Neural cell (in vitro differentiated cells): ENCODE data around the gene FXYD2. TPM values are rescaled to one million over a fixed set of nuclear protein-coding genes. Genes with fewer than 3 reads are reported as not detected.

Source experiments
- H2AFZ ChIP-seq: fragments of 200-600, 300-800 bp; sonication (generic), shearing (Covaris generic); 2 replicates; pipeline ENCODE4 v1.6.0; 2014; ENCODE audit warnings: low read depth, mild to moderate bottlenecking, antibody characterized with exemption, low read length, moderate library complexity
- H3F3A ChIP-seq: fragments of 200-600 bp; shearing (Covaris generic); 2 replicates; pipeline ENCODE4 v1.6.1; 2016; ENCODE audit warnings: mild to moderate bottlenecking, moderate library complexity, mixed read lengths, antibody characterized with exemption, low read length; ENCODE audit not compliant: insufficient read depth, poor library complexity, severe bottlenecking
- H3K27ac ChIP-seq: fragments of 200-600, 300-800 bp; sonication (generic), shearing (Covaris generic); 2 replicates; pipeline ENCODE4 v1.5.1; 2014; ENCODE audit warnings: mild to moderate bottlenecking, low read length, moderate library complexity
- H3K27me3 ChIP-seq: fragments of 300-800, 200-600 bp; sonication (generic), shearing (Covaris generic); 2 replicates; pipeline ENCODE4 v1.6.0; 2014; ENCODE audit warnings: mild to moderate bottlenecking, low read depth, low read length, moderate library complexity; ENCODE audit not compliant: insufficient read depth
- H3K36me3 ChIP-seq: fragments of 300-800, 200-600 bp; sonication (generic), shearing (Covaris generic); 2 replicates; pipeline ENCODE4 v1.5.1; 2014; ENCODE audit warnings: mild to moderate bottlenecking, antibody characterized with exemption, low read length, moderate library complexity; ENCODE audit not compliant: insufficient read depth
- H3K4me2 ChIP-seq: fragments of 300-800, 200-600 bp; sonication (generic), shearing (Covaris generic); 2 replicates; pipeline ENCODE4 v1.6.0; 2014; ENCODE audit warnings: mild to moderate bottlenecking, low read length
- H3K4me3 ChIP-seq: fragments of 300-800, 200-600 bp; sonication (generic), shearing (Covaris generic); 2 replicates; pipeline ENCODE4 v1.5.1; 2014; ENCODE audit warnings: mild to moderate bottlenecking, low read length, moderate library complexity
- H3K79me2 ChIP-seq: fragments of 200-600 bp; shearing (Covaris generic); replicated peaks from 2 replicates; pipeline ENCODE4 v1.6.0; 2014; ENCODE audit warnings: mild to moderate bottlenecking, low read length, moderate library complexity; ENCODE audit not compliant: insufficient read depth
- H3K9ac ChIP-seq: fragments of 300-800, 200-600 bp; sonication (generic), shearing (Covaris generic); 2 replicates; pipeline ENCODE4 v1.6.1; 2016; ENCODE audit warnings: mild to moderate bottlenecking, low read length, mixed read lengths
- H3K9me2 ChIP-seq: fragments of 200-600 bp; shearing (Covaris generic); 2 replicates; pipeline ENCODE4 v1.6.1; 2016; ENCODE audit warnings: mild to moderate bottlenecking, low read length, mixed read lengths; ENCODE audit not compliant: insufficient read depth
- H3K9me3 ChIP-seq: fragments of 200-600, 300-800 bp; sonication (generic), shearing (Covaris generic); 2 replicates; pipeline ENCODE4 v1.6.1; 2016; ENCODE audit warnings: mild to moderate bottlenecking, mixed run types, low read length, moderate library complexity, mixed read lengths
- H4K20me1 ChIP-seq: fragments of 200-600 bp; shearing (Covaris generic); 2 replicates; pipeline ENCODE4 v1.6.1; 2016; ENCODE audit warnings: mild to moderate bottlenecking, mixed run types; ENCODE audit not compliant: insufficient read depth
- EZH2 ChIP-seq: fragments of 200-600, 300-800 bp; shearing (Covaris generic), sonication (generic); IDR thresholded peaks from 2 replicates; pipeline ENCODE4 v1.6.1; 2014; ENCODE audit warnings: antibody characterized with exemption, low read length, borderline replicate concordance, mild to moderate bottlenecking; ENCODE audit not compliant: insufficient read depth, poor library complexity, severe bottlenecking
- MXI1 ChIP-seq: fragments of 450-650 bp; conservative IDR thresholded peaks from 2 replicates; pipeline ENCODE4 v1.6.1; 2014; ENCODE audit warnings: antibody characterized with exemption, mild to moderate bottlenecking; ENCODE audit not compliant: poor library complexity, severe bottlenecking
- POLR2AphosphoS5 ChIP-seq: IDR thresholded peaks from 2 replicates; pipeline ENCODE4 v1.6.1; 2012
- RAD21 ChIP-seq: fragments of 450-650 bp; conservative IDR thresholded peaks from 2 replicates; pipeline ENCODE4 v1.6.1; 2014; ENCODE audit warnings: antibody characterized with exemption, mild to moderate bottlenecking, moderate library complexity
- SMC3 ChIP-seq: fragments of 450-650 bp; conservative IDR thresholded peaks from 2 replicates; pipeline ENCODE4 v1.6.1; 2014; ENCODE audit warnings: antibody characterized with exemption, mild to moderate bottlenecking, moderate library complexity; ENCODE audit not compliant: poor library complexity
- polyA plus RNA-seq: library from polyadenylated mRNA; depleted of rRNA; stranded (reverse); fragments of >200 nt; gene quantifications from 2 replicates; pipeline ENCODE4 v1.2.3, GENCODE V29; 2014
- TF ChIP-seq, protein P1 (sequence below): IDR thresholded peaks from 2 replicates; pipeline ENCODE4 v1.6.1; 2012; ENCODE audit warnings: borderline replicate concordance

Gene FXYD2
- polyA plus RNA-seq, 1 donor from 2014 or later: 4.8 TPM

- Histone ChIP-seq H3K9ac (peak overlapping the region; percentile 26), H3K9me3 (no peaks in the 10 kb centered on the region), H3K36me3 (no peaks in the 10 kb centered on the region), H2AFZ (no peak overlapping the region), H4K20me1 (no peaks in the 10 kb centered on the region), H3K27ac (no peak overlapping the region), H3K79me2 (no peaks in the 10 kb centered on the region), H3K9me2 (no peaks in the 10 kb centered on the region), H3K27me3 (peaks cover 49% of the 10 kb centered on the region), H3K4me2 (peak overlapping the region; percentile 80), H3F3A (no peaks in the 10 kb centered on the region), H3K4me3 (peak overlapping the region; percentile 84)
- TF ChIP-seq, protein P1, sequence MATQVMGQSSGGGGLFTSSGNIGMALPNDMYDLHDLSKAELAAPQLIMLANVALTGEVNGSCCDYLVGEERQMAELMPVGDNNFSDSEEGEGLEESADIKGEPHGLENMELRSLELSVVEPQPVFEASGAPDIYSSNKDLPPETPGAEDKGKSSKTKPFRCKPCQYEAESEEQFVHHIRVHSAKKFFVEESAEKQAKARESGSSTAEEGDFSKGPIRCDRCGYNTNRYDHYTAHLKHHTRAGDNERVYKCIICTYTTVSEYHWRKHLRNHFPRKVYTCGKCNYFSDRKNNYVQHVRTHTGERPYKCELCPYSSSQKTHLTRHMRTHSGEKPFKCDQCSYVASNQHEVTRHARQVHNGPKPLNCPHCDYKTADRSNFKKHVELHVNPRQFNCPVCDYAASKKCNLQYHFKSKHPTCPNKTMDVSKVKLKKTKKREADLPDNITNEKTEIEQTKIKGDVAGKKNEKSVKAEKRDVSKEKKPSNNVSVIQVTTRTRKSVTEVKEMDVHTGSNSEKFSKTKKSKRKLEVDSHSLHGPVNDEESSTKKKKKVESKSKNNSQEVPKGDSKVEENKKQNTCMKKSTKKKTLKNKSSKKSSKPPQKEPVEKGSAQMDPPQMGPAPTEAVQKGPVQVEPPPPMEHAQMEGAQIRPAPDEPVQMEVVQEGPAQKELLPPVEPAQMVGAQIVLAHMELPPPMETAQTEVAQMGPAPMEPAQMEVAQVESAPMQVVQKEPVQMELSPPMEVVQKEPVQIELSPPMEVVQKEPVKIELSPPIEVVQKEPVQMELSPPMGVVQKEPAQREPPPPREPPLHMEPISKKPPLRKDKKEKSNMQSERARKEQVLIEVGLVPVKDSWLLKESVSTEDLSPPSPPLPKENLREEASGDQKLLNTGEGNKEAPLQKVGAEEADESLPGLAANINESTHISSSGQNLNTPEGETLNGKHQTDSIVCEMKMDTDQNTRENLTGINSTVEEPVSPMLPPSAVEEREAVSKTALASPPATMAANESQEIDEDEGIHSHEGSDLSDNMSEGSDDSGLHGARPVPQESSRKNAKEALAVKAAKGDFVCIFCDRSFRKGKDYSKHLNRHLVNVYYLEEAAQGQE: no peak
- TF ChIP-seq MXI1 (no peak), SMC3 (no peak), RAD21 (no peak), EZH2 (no peak)
Measured at GRCh38 chr11:117794772-117795629, 29.5 kb downstream of the FXYD2 start.

GRCh38 chr11:117794135-117794534, 30.4 kb downstream of the FXYD2 start:
- Histone ChIP-seq H3K4me2 (no peak overlapping the region), H3K9me2 (no peaks in the 10 kb centered on the region), H3K27ac (no peak overlapping the region), H3K79me2 (no peaks in the 10 kb centered on the region), H3K9me3 (no peaks in the 10 kb centered on the region), H3K27me3 (peaks cover 49% of the 10 kb centered on the region), H3K36me3 (no peaks in the 10 kb centered on the region), H3K9ac (no peak overlapping the region), H2AFZ (no peak overlapping the region), H4K20me1 (no peaks in the 10 kb centered on the region), H3K4me3 (peak overlapping the region; percentile 84), H3F3A (no peaks in the 10 kb centered on the region)
- TF ChIP-seq POLR2AphosphoS5: peak; percentile 7
- TF ChIP-seq, protein P1: no peak
